ENCODE measurements around the gene PIP4K2B.

The PIP4K2B gene

GRCh38 chr17:38749223-38750043 lies 49.9 kb downstream of the PIP4K2B start:
- H3K4me3 ChIP-seq (ENCODE audit: low read depth, low read length): peak overlapping the region; percentile 98
- H3K9me3 ChIP-seq (ENCODE audit: control insufficient read depth, insufficient read depth, low read length): no peaks in the 10 kb centered on the region
- H3K9ac ChIP-seq (ENCODE audit: low read depth, low read length): peak overlapping the region; percentile 73
- peaks cover 14% of the 10 kb centered on the region for H3K27me3 ChIP-seq (ENCODE audit: control insufficient read depth, insufficient read depth, low read length)
- peaks cover 12% of the 10 kb centered on the region for H3K4me1 ChIP-seq (ENCODE audit: control insufficient read depth, insufficient read depth, low read length)
- peaks cover under 1% of the 10 kb centered on the region for H3K36me3 ChIP-seq (ENCODE audit: control insufficient read depth, insufficient read depth, low read length)

- Histone ChIP-seq H3K27me3 (ENCODE audit: control insufficient read depth, insufficient read depth, low read length) (peaks cover 14% of the 10 kb centered on the region), H3K4me1 (ENCODE audit: control insufficient read depth, insufficient read depth, low read length) (peaks cover 14% of the 10 kb centered on the region), H3K4me3 (ENCODE audit: low read depth, low read length) (peak overlapping the region; percentile 98), H3K9ac (ENCODE audit: low read depth, low read length) (peak overlapping the region; percentile 73), H3K9me3 (ENCODE audit: control insufficient read depth, insufficient read depth, low read length) (no peaks in the 10 kb centered on the region), H3K36me3 (ENCODE audit: control insufficient read depth, insufficient read depth, low read length) (no peaks in the 10 kb centered on the region)
Measured at GRCh38 chr17:38748892-38749222, 50.5 kb downstream of the PIP4K2B start.

- Histone ChIP-seq H3K36me3 (ENCODE audit: control insufficient read depth, insufficient read depth, low read length) (no peaks in the 10 kb centered on the region), H3K27me3 (ENCODE audit: control insufficient read depth, insufficient read depth, low read length) (peaks cover 14% of the 10 kb centered on the region), H3K4me1 (ENCODE audit: control insufficient read depth, insufficient read depth, low read length) (peaks cover 20% of the 10 kb centered on the region), H3K4me3 (ENCODE audit: low read depth, low read length) (peak within 1 kb of the TSS; percentile 98), H3K9ac (ENCODE audit: low read depth, low read length) (peak within 1 kb of the TSS; percentile 94), H3K9me3 (ENCODE audit: control insufficient read depth, insufficient read depth, low read length) (no peaks in the 10 kb centered on the region)
Measured at GRCh38 chr17:38748149-38748891, 51.0 kb downstream of the PIP4K2B start, which contains the start of gene PCGF2. TSS of gene PCGF2 (minus strand) at chr17:38748336. CDS start at chr17:38740402, 7,934 bp downstream.

GRCh38 chr17:38747463-38748148 lies 51.8 kb downstream of the PIP4K2B start:
- H3K4me1 ChIP-seq (ENCODE audit: control insufficient read depth, insufficient read depth, low read length): peaks cover 23% of the 10 kb centered on the region
- no peaks in the 10 kb centered on the region for H3K9me3 ChIP-seq (ENCODE audit: control insufficient read depth, insufficient read depth, low read length)
- H3K4me3 ChIP-seq (ENCODE audit: low read depth, low read length): peak overlapping the region; percentile 80
- peak overlapping the region; percentile 94 for H3K9ac ChIP-seq (ENCODE audit: low read depth, low read length)
- H3K36me3 ChIP-seq (ENCODE audit: control insufficient read depth, insufficient read depth, low read length): no peaks in the 10 kb centered on the region
- H3K27me3 ChIP-seq (ENCODE audit: control insufficient read depth, insufficient read depth, low read length): peaks cover 14% of the 10 kb centered on the region

- Histone ChIP-seq H3K4me1 (ENCODE audit: control insufficient read depth, insufficient read depth, low read length) (peaks cover 26% of the 10 kb centered on the region), H3K36me3 (ENCODE audit: control insufficient read depth, insufficient read depth, low read length) (no peaks in the 10 kb centered on the region), H3K9me3 (ENCODE audit: control insufficient read depth, insufficient read depth, low read length) (no peaks in the 10 kb centered on the region), H3K9ac (ENCODE audit: low read depth, low read length) (peak overlapping the region; percentile 12), H3K27me3 (ENCODE audit: control insufficient read depth, insufficient read depth, low read length) (peaks cover 14% of the 10 kb centered on the region), H3K4me3 (ENCODE audit: low read depth, low read length) (peak overlapping the region; percentile 80)
Measured at GRCh38 chr17:38746849-38747462, 52.4 kb downstream of the PIP4K2B start.

GRCh38 chr17:38746004-38746848 lies 53.1 kb downstream of the PIP4K2B start:
- no peak overlapping the region for H3K9ac ChIP-seq (ENCODE audit: low read depth, low read length)
- H3K4me1 ChIP-seq (ENCODE audit: control insufficient read depth, insufficient read depth, low read length): peaks cover 26% of the 10 kb centered on the region
- no peaks in the 10 kb centered on the region for H3K36me3 ChIP-seq (ENCODE audit: control insufficient read depth, insufficient read depth, low read length)
- H3K27me3 ChIP-seq (ENCODE audit: control insufficient read depth, insufficient read depth, low read length): peaks cover 11% of the 10 kb centered on the region
- peak overlapping the region; percentile 80 for H3K4me3 ChIP-seq (ENCODE audit: low read depth, low read length)
- no peaks in the 10 kb centered on the region for H3K9me3 ChIP-seq (ENCODE audit: control insufficient read depth, insufficient read depth, low read length)

- no peak overlapping the region for H3K9ac ChIP-seq (ENCODE audit: low read depth, low read length)
- H3K27me3 ChIP-seq (ENCODE audit: control insufficient read depth, insufficient read depth, low read length): peaks cover 5% of the 10 kb centered on the region
- H3K4me1 ChIP-seq (ENCODE audit: control insufficient read depth, insufficient read depth, low read length): peaks cover 24% of the 10 kb centered on the region
- H3K36me3 ChIP-seq (ENCODE audit: control insufficient read depth, insufficient read depth, low read length): no peaks in the 10 kb centered on the region
- H3K4me3 ChIP-seq (ENCODE audit: low read depth, low read length): no peak overlapping the region
- H3K9me3 ChIP-seq (ENCODE audit: control insufficient read depth, insufficient read depth, low read length): no peaks in the 10 kb centered on the region
Measured at GRCh38 chr17:38745545-38745944, 53.8 kb downstream of the PIP4K2B start.

- Histone ChIP-seq H3K9ac (ENCODE audit: low read depth, low read length) (no peak overlapping the region), H3K36me3 (ENCODE audit: control insufficient read depth, insufficient read depth, low read length) (peaks cover 18% of the 10 kb centered on the region), H3K4me3 (ENCODE audit: low read depth, low read length) (no peak overlapping the region), H3K27me3 (ENCODE audit: control insufficient read depth, insufficient read depth, low read length) (no peaks in the 10 kb centered on the region), H3K4me1 (ENCODE audit: control insufficient read depth, insufficient read depth, low read length) (peaks cover 24% of the 10 kb centered on the region), H3K9me3 (ENCODE audit: control insufficient read depth, insufficient read depth, low read length) (no peaks in the 10 kb centered on the region)
Measured at GRCh38 chr17:38743556-38744171, 55.7 kb downstream of the PIP4K2B start.

- Histone ChIP-seq H3K4me3 (ENCODE audit: low read depth, low read length) (no peak overlapping the region), H3K9me3 (ENCODE audit: control insufficient read depth, insufficient read depth, low read length) (no peaks in the 10 kb centered on the region), H3K27me3 (ENCODE audit: control insufficient read depth, insufficient read depth, low read length) (no peaks in the 10 kb centered on the region), H3K9ac (ENCODE audit: low read depth, low read length) (no peak overlapping the region), H3K4me1 (ENCODE audit: control insufficient read depth, insufficient read depth, low read length) (peaks cover 24% of the 10 kb centered on the region), H3K36me3 (ENCODE audit: control insufficient read depth, insufficient read depth, low read length) (peaks cover 27% of the 10 kb centered on the region)
Measured at GRCh38 chr17:38742411-38743308, 56.7 kb downstream of the PIP4K2B start.

GRCh38 chr17:38741921-38742410 lies 57.4 kb downstream of the PIP4K2B start:
- Histone ChIP-seq H3K9ac (ENCODE audit: low read depth, low read length) (no peak overlapping the region), H3K27me3 (ENCODE audit: control insufficient read depth, insufficient read depth, low read length) (no peaks in the 10 kb centered on the region), H3K9me3 (ENCODE audit: control insufficient read depth, insufficient read depth, low read length) (no peaks in the 10 kb centered on the region), H3K36me3 (ENCODE audit: control insufficient read depth, insufficient read depth, low read length) (peaks cover 27% of the 10 kb centered on the region), H3K4me1 (ENCODE audit: control insufficient read depth, insufficient read depth, low read length) (peaks cover 24% of the 10 kb centered on the region), H3K4me3 (ENCODE audit: low read depth, low read length) (no peak overlapping the region)

Data from iPS-15b (cell line).